HG02938 (cell line): ENCODE results near the gene DNAJC5.

Experiments used
- ATAC-seq: cut with Tn5 transposase; IDR thresholded peaks from one replicate; pipeline ENCODE4 v1.9.1; 2021; ENCODE audit warnings: mild to moderate bottlenecking, moderate library complexity; ENCODE audit not compliant: unreplicated experiment

DNAJC5 gene

GRCh38 chr20:63883201-63883593 lies 11.7 kb upstream of the DNAJC5 start:
- ATAC-seq: no peak

GRCh38 chr20:63884506-63885263 lies 10.2 kb upstream of the DNAJC5 start:
- ATAC-seq: no peak

- ATAC-seq: no peak
These were observed 9.5 kb upstream of the DNAJC5 start for GRCh38 chr20:63885264-63886053.

- ATAC-seq: no peak
These were observed 8.9 kb upstream of the DNAJC5 start for GRCh38 chr20:63886054-63886419.

GRCh38 chr20:63886921-63887320 lies 8.0 kb upstream of the DNAJC5 start:
- no peak for ATAC-seq

- no peak for ATAC-seq
These were observed 5.4 kb upstream of the DNAJC5 start for GRCh38 chr20:63889241-63890200.

- no peak for ATAC-seq
These were observed 4.7 kb upstream of the DNAJC5 start for GRCh38 chr20:63890201-63890576.

GRCh38 chr20:63890616-63891015 lies 4.3 kb upstream of the DNAJC5 start:
- ATAC-seq: no peak

GRCh38 chr20:63891061-63892002 lies 3.6 kb upstream of the DNAJC5 start:
- no peak for ATAC-seq

- no peak for ATAC-seq
These were observed 2.5 kb upstream of the DNAJC5 start for GRCh38 chr20:63892402-63892801.

- ATAC-seq: no peak
These were observed 948 bp upstream of the DNAJC5 start for GRCh38 chr20:63893999-63894357.

GRCh38 chr20:63895202-63895951 lies 451 bp downstream of the DNAJC5 start:
- no peak for ATAC-seq

GRCh38 chr20:63895952-63896263 lies 982 bp downstream of the DNAJC5 start:
- no peak for ATAC-seq

- peak; percentile 36 for ATAC-seq
These were observed 1.6 kb downstream of the DNAJC5 start for GRCh38 chr20:63896264-63897105.

- no peak for ATAC-seq
These were observed 3.1 kb downstream of the DNAJC5 start for GRCh38 chr20:63897978-63898561.

GRCh38 chr20:63898882-63899558 lies 4.1 kb downstream of the DNAJC5 start:
- no peak for ATAC-seq

- no peak for ATAC-seq
These were observed 5.5 kb downstream of the DNAJC5 start for GRCh38 chr20:63900413-63900812.
